HG02571 (cell line): ENCODE data around the gene SH3RF3.

Experiments
- ATAC-seq: cut with Tn5 transposase; IDR thresholded peaks from one replicate; pipeline ENCODE4 v1.9.1; 2021; ENCODE audit warnings: mild to moderate bottlenecking, moderate library complexity; ENCODE audit not compliant: unreplicated experiment

Gene SH3RF3

GRCh38 chr2:109345653-109346480 lies 216.9 kb downstream of the SH3RF3 start:
- no peak for ATAC-seq

GRCh38 chr2:109346601-109347228 lies 217.7 kb downstream of the SH3RF3 start:
- ATAC-seq = no peak

GRCh38 chr2:109347626-109348025 lies 218.6 kb downstream of the SH3RF3 start:
- ATAC-seq = no peak

- ATAC-seq = no peak
These were observed 219.2 kb downstream of the SH3RF3 start for GRCh38 chr2:109348190-109348589.

- no peak for ATAC-seq
These were observed 219.9 kb downstream of the SH3RF3 start for GRCh38 chr2:109348671-109349502.

GRCh38 chr2:109349503-109350465 lies 220.8 kb downstream of the SH3RF3 start:
- ATAC-seq = no peak

GRCh38 chr2:109350526-109350925 lies 221.5 kb downstream of the SH3RF3 start:
- ATAC-seq = no peak

- no peak for ATAC-seq
These were observed 222.3 kb downstream of the SH3RF3 start for GRCh38 chr2:109351164-109351756.

GRCh38 chr2:109352056-109352897 lies 223.3 kb downstream of the SH3RF3 start:
- no peak for ATAC-seq

- ATAC-seq = no peak
These were observed 224.1 kb downstream of the SH3RF3 start for GRCh38 chr2:109352898-109353689.

GRCh38 chr2:109353806-109354745 lies 225.1 kb downstream of the SH3RF3 start:
- ATAC-seq = no peak

- ATAC-seq = no peak
These were observed 226.3 kb downstream of the SH3RF3 start for GRCh38 chr2:109355192-109355843.

- ATAC-seq = no peak
These were observed 227.5 kb downstream of the SH3RF3 start for GRCh38 chr2:109356324-109357035.

GRCh38 chr2:109364217-109364616 lies 235.2 kb downstream of the SH3RF3 start:
- ATAC-seq = no peak

GRCh38 chr2:109365131-109365530 lies 236.1 kb downstream of the SH3RF3 start:
- no peak for ATAC-seq

GRCh38 chr2:109367683-109368082 lies 238.7 kb downstream of the SH3RF3 start:
- no peak for ATAC-seq
